ENCODE measurements around the gene GPC6.

The GPC6 gene

GRCh38 chr13:93517658-93518057, 291.1 kb downstream of the GPC6 start:
- no peak overlapping the region for H3K23ac ChIP-seq (ENCODE audit: low read length)
- H3K4ac ChIP-seq (ENCODE audit: low read depth, low read length), result no peak overlapping the region
- no peak overlapping the region for H2BK120ac ChIP-seq (ENCODE audit: insufficient read depth, low read length, poor library complexity)
- H3K14ac ChIP-seq (ENCODE audit: low read length), result no peak overlapping the region
- H4K8ac ChIP-seq (ENCODE audit: low read depth, low read length), result no peak overlapping the region
- H3K18ac ChIP-seq (ENCODE audit: low read length), result no peak overlapping the region
- no peaks in the 10 kb centered on the region for H3K36me3 ChIP-seq (ENCODE audit: control insufficient read depth in 1 of 2, insufficient read depth in 2 of 2, low read length in 2 of 2)
- H3K27me3 ChIP-seq (ENCODE audit: insufficient read depth, low read length), result no peaks in the 10 kb centered on the region
- H3K4me3 ChIP-seq (ENCODE audit: low read depth, low read length), result no peak overlapping the region
- H2BK5ac ChIP-seq (ENCODE audit: low read depth, low read length, poor library complexity), result no peak overlapping the region
- no peak overlapping the region for H4K12ac ChIP-seq (ENCODE audit: low read depth, low read length)
- H3K79me1 ChIP-seq (ENCODE audit: low read length), result no peaks in the 10 kb centered on the region
- H2BK12ac ChIP-seq (ENCODE audit: low read length), result no peak overlapping the region
- no peak overlapping the region for H2AK5ac ChIP-seq (ENCODE audit: low read length)
- no peaks in the 10 kb centered on the region for H3K4me1 ChIP-seq (ENCODE audit: control insufficient read depth in 1 of 2, insufficient read depth in 2 of 2, low read length in 2 of 2)
- no peak overlapping the region for H3K27ac ChIP-seq (ENCODE audit: low read depth, low read length)
- no peak overlapping the region for H3K4me2 ChIP-seq (ENCODE audit: low read length)
- H4K91ac ChIP-seq (ENCODE audit: low read depth, low read length), result no peak overlapping the region
- no peak overlapping the region for H2AFZ ChIP-seq (ENCODE audit: insufficient read depth, low read length, poor library complexity)
- H3K79me2 ChIP-seq (ENCODE audit: control insufficient read depth, insufficient read depth, low read length, poor library complexity), result no peaks in the 10 kb centered on the region
- no peak for DNase-seq
- H3K9me3 ChIP-seq (ENCODE audit: insufficient read depth, low read depth, low read length), result no peaks in the 10 kb centered on the region
- no peak overlapping the region for H3K9ac ChIP-seq (ENCODE audit: low read length)

- Histone ChIP-seq H3K4me1 (ENCODE audit: control insufficient read depth in 1 of 2, insufficient read depth in 2 of 2, low read length in 2 of 2) (no peaks in the 10 kb centered on the region), H3K23ac (ENCODE audit: low read length) (no peak overlapping the region), H4K12ac (ENCODE audit: low read depth, low read length) (no peak overlapping the region)
Observed at GRCh38 chr13:93521307-93521706, 294.7 kb downstream of the GPC6 start.

GRCh38 chr13:93522501-93522900, 295.9 kb downstream of the GPC6 start:
- Histone ChIP-seq H3K9ac (ENCODE audit: low read length) (no peak overlapping the region), H4K12ac (ENCODE audit: low read depth, low read length) (no peak overlapping the region), H3K79me2 (ENCODE audit: control insufficient read depth, insufficient read depth, low read length, poor library complexity) (no peaks in the 10 kb centered on the region), H2AFZ (ENCODE audit: insufficient read depth, low read length, poor library complexity) (no peak overlapping the region), H3K18ac (ENCODE audit: low read length) (no peak overlapping the region), H3K4ac (ENCODE audit: low read depth, low read length) (no peak overlapping the region), H3K4me1 (ENCODE audit: control insufficient read depth in 1 of 2, insufficient read depth in 2 of 2, low read length in 2 of 2) (no peaks in the 10 kb centered on the region), H2BK12ac (ENCODE audit: low read length) (no peak overlapping the region), H2AK5ac (ENCODE audit: low read length) (no peak overlapping the region), H4K8ac (ENCODE audit: low read depth, low read length) (no peak overlapping the region), H3K9me3 (ENCODE audit: insufficient read depth, low read depth, low read length) (no peaks in the 10 kb centered on the region), H3K14ac (ENCODE audit: low read length) (no peak overlapping the region), H3K4me2 (ENCODE audit: low read length) (no peak overlapping the region), H3K4me3 (ENCODE audit: low read depth, low read length) (no peak overlapping the region), H3K27ac (ENCODE audit: low read depth, low read length) (no peak overlapping the region), H3K23ac (ENCODE audit: low read length) (no peak overlapping the region), H3K79me1 (ENCODE audit: low read length) (no peaks in the 10 kb centered on the region), H3K36me3 (ENCODE audit: control insufficient read depth in 1 of 2, insufficient read depth in 2 of 2, low read length in 2 of 2) (no peaks in the 10 kb centered on the region), H2BK5ac (ENCODE audit: low read depth, low read length, poor library complexity) (no peak overlapping the region), H4K91ac (ENCODE audit: low read depth, low read length) (no peak overlapping the region), H2BK120ac (ENCODE audit: insufficient read depth, low read length, poor library complexity) (no peak overlapping the region), H3K27me3 (ENCODE audit: insufficient read depth, low read length) (no peaks in the 10 kb centered on the region)
- DNase-seq, result no peak
- no CpG with 5 or more reads among the region's 3 CpGs for WGBS (ENCODE audit: extremely low coverage, insufficient coverage, insufficient read length)

More at GRCh38 chr13:93521307-93521706, 294.7 kb downstream of the GPC6 start:
- H3K9ac ChIP-seq (ENCODE audit: low read length), result no peak overlapping the region
- H3K4me3 ChIP-seq (ENCODE audit: low read depth, low read length), result no peak overlapping the region
- no peak overlapping the region for H2BK120ac ChIP-seq (ENCODE audit: insufficient read depth, low read length, poor library complexity)
- H3K18ac ChIP-seq (ENCODE audit: low read length), result no peak overlapping the region
- H2BK5ac ChIP-seq (ENCODE audit: low read depth, low read length, poor library complexity), result no peak overlapping the region
- no peak overlapping the region for H4K91ac ChIP-seq (ENCODE audit: low read depth, low read length)
- WGBS (ENCODE audit: extremely low coverage, insufficient coverage, insufficient read length), result no CpG with 5 or more reads among the region's 2 CpGs
- no peaks in the 10 kb centered on the region for H3K79me2 ChIP-seq (ENCODE audit: control insufficient read depth, insufficient read depth, low read length, poor library complexity)
- no peaks in the 10 kb centered on the region for H3K36me3 ChIP-seq (ENCODE audit: control insufficient read depth in 1 of 2, insufficient read depth in 2 of 2, low read length in 2 of 2)
- DNase-seq, result no peak
- H2AK5ac ChIP-seq (ENCODE audit: low read length), result no peak overlapping the region
- no peak overlapping the region for H2AFZ ChIP-seq (ENCODE audit: insufficient read depth, low read length, poor library complexity)
- no peak overlapping the region for H3K14ac ChIP-seq (ENCODE audit: low read length)
- H3K9me3 ChIP-seq (ENCODE audit: insufficient read depth, low read depth, low read length), result no peaks in the 10 kb centered on the region
- no peak overlapping the region for H3K27ac ChIP-seq (ENCODE audit: low read depth, low read length)
- H2BK12ac ChIP-seq (ENCODE audit: low read length), result no peak overlapping the region
- no peak overlapping the region for H3K4me2 ChIP-seq (ENCODE audit: low read length)
- no peak overlapping the region for H4K8ac ChIP-seq (ENCODE audit: low read depth, low read length)
- H3K79me1 ChIP-seq (ENCODE audit: low read length), result no peaks in the 10 kb centered on the region
- H3K4ac ChIP-seq (ENCODE audit: low read depth, low read length), result no peak overlapping the region
- H3K27me3 ChIP-seq (ENCODE audit: insufficient read depth, low read length), result no peaks in the 10 kb centered on the region

- Histone ChIP-seq H3K27me3 (ENCODE audit: insufficient read depth, low read length) (no peaks in the 10 kb centered on the region), H3K14ac (ENCODE audit: low read length) (no peak overlapping the region), H3K18ac (ENCODE audit: low read length) (no peak overlapping the region), H3K9ac (ENCODE audit: low read length) (no peak overlapping the region), H2BK12ac (ENCODE audit: low read length) (no peak overlapping the region), H2BK5ac (ENCODE audit: low read depth, low read length, poor library complexity) (no peak overlapping the region), H3K4me2 (ENCODE audit: low read length) (no peak overlapping the region), H3K9me3 (ENCODE audit: insufficient read depth, low read depth, low read length) (no peaks in the 10 kb centered on the region), H3K4ac (ENCODE audit: low read depth, low read length) (no peak overlapping the region), H3K4me1 (ENCODE audit: control insufficient read depth in 1 of 2, insufficient read depth in 2 of 2, low read length in 2 of 2) (no peaks in the 10 kb centered on the region), H2AK5ac (ENCODE audit: low read length) (no peak overlapping the region), H4K91ac (ENCODE audit: low read depth, low read length) (no peak overlapping the region), H3K36me3 (ENCODE audit: control insufficient read depth in 1 of 2, insufficient read depth in 2 of 2, low read length in 2 of 2) (no peaks in the 10 kb centered on the region), H2BK120ac (ENCODE audit: insufficient read depth, low read length, poor library complexity) (no peak overlapping the region), H3K27ac (ENCODE audit: low read depth, low read length) (no peak overlapping the region), H4K8ac (ENCODE audit: low read depth, low read length) (no peak overlapping the region), H3K23ac (ENCODE audit: low read length) (no peak overlapping the region), H2AFZ (ENCODE audit: insufficient read depth, low read length, poor library complexity) (no peak overlapping the region), H3K79me1 (ENCODE audit: low read length) (no peaks in the 10 kb centered on the region), H3K79me2 (ENCODE audit: control insufficient read depth, insufficient read depth, low read length, poor library complexity) (no peaks in the 10 kb centered on the region), H3K4me3 (ENCODE audit: low read depth, low read length) (no peak overlapping the region), H4K12ac (ENCODE audit: low read depth, low read length) (no peak overlapping the region)
- DNase-seq, result no peak
Observed at GRCh38 chr13:93525087-93525486, 298.5 kb downstream of the GPC6 start.
